Left lung (tissue), 10 donors: ENCODE data around the gene ST6GALNAC3. TPM values are rescaled to one million over a fixed set of nuclear protein-coding genes. Genes with fewer than 3 reads are reported as not detected.

Experiments used
- ATAC-seq: fragments of 200-7000 bp; cut with Tn5 transposase; one replicate; pipeline ENCODE4 v1.9.1; 2020; ENCODE audit warnings: moderate library complexity
- DNase-seq, 4 donors: peaks; one replicate each; pipeline ENCODE4 v3.0.0-alpha.2; 2013 to 2020
- H3K27ac ChIP-seq, 2 donors: fragments of 200-600 bp; sonication (generic) in 1 of 2; one replicate each; pipeline versions ENCODE4 v1.5.0 to v1.8.0; 2020 to 2021
- H3K27me3 ChIP-seq, 2 donors: fragments of 200-600 bp; sonication (generic) in 1 of 2; one replicate each; pipeline versions ENCODE4 v1.5.0 to v1.8.0; 2020 to 2021
- H3K36me3 ChIP-seq, 2 donors: fragments of 200-600 bp; sonication (generic) in 1 of 2; one replicate each; pipeline versions ENCODE4 v1.5.0 to v1.8.0; 2020 to 2021
- H3K4me1 ChIP-seq, 2 donors: fragments of 200-600 bp; one replicate each; pipeline ENCODE4 v1.8.0; 2021
- H3K4me3 ChIP-seq, 2 donors: fragments of 200-600 bp; sonication (generic) in 1 of 2; one replicate each; pipeline versions ENCODE4 v1.5.0 to v1.8.0; 2020 to 2021; ENCODE audit warnings: mild to moderate bottlenecking in 1 of 2
- H3K9me3 ChIP-seq, 2 donors: fragments of 200-600 bp; sonication (generic) in 1 of 2; one replicate each; pipeline versions ENCODE4 v1.5.0 to v1.8.0; 2020 to 2021
- intact Hi-C, 2 donors: fragments of 100-400 bp; cut with DNase I; formaldehyde crosslinking; loops; one replicate each; pipeline versions ENCODE4 v1.11.2 to v1.14.2; 2022
- polyA plus RNA-seq, 6 donors: library from polyadenylated mRNA; unstranded; fragments of 120-200 nt; gene quantifications; one replicate each; pipeline ENCODE4 v1.2.1, GENCODE V29; 2013; ENCODE audit not compliant: insufficient read length in 6 of 6
- total RNA-seq, 2 donors: library from RNA; stranded (reverse); fragmentation: NEBNext Ultra II Directional; extraction: Animal tissue kit (Norgen Biotek cat#: 25700); gene quantifications; one replicate each; pipeline ENCODE4 v1.2.1, GENCODE V29; 2021
- TF ChIP-seq, protein P1 (sequence below), 2 donors: fragments of 200-600 bp; sonication (generic) in 1 of 2; IDR thresholded peaks; one replicate each; pipeline versions ENCODE4 v1.5.0 to v1.8.0; 2021; ENCODE audit warnings: antibody characterized with exemption in 2 of 2
- donor health status: DM: no; HTN: yes; CAD: no.
- donor health status: DM: no; HTN: no; CAD: no.

Gene ST6GALNAC3
- total and polyA plus RNA-seq, 8 donors, result 3.4 to 37.7 (median 30.1) TPM

DNA sequence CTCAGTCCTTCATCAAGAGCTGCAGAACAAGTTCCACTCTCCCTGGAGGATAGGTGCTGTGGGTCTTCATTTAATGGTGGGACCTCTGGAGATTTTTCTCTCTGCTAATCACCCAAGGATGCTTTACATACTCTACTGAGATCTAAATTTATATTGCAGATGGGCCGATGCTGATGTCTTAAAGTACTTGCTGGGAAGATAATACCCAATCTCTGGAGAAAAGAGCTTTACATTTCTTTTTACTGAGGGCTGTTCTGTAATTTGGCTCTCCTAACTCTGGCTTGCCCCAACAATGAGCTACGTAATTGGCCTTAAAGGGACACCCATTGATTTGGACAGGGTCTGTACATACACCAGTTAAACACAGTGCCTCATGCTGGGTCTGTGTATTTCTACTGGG lies 86.9 kb downstream of the ST6GALNAC3 start:
- no peaks in the 10 kb centered on the region for H3K9me3 ChIP-seq
- DNase-seq (no peak), ATAC-seq (no peak)
- no peak overlapping the region for H3K4me3 ChIP-seq
- H3K36me3 ChIP-seq, result no peaks in the 10 kb centered on the region
- H3K4me1 ChIP-seq, result no peaks in the 10 kb centered on the region
- no peak overlapping the region for H3K27ac ChIP-seq
- intact Hi-C loops, result no loop called here
- TF ChIP-seq, protein P1, sequence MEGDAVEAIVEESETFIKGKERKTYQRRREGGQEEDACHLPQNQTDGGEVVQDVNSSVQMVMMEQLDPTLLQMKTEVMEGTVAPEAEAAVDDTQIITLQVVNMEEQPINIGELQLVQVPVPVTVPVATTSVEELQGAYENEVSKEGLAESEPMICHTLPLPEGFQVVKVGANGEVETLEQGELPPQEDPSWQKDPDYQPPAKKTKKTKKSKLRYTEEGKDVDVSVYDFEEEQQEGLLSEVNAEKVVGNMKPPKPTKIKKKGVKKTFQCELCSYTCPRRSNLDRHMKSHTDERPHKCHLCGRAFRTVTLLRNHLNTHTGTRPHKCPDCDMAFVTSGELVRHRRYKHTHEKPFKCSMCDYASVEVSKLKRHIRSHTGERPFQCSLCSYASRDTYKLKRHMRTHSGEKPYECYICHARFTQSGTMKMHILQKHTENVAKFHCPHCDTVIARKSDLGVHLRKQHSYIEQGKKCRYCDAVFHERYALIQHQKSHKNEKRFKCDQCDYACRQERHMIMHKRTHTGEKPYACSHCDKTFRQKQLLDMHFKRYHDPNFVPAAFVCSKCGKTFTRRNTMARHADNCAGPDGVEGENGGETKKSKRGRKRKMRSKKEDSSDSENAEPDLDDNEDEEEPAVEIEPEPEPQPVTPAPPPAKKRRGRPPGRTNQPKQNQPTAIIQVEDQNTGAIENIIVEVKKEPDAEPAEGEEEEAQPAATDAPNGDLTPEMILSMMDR (IDR thresholded peaks at IDR 0.05), result no peak
- no peaks in the 10 kb centered on the region for H3K27me3 ChIP-seq

DNA sequence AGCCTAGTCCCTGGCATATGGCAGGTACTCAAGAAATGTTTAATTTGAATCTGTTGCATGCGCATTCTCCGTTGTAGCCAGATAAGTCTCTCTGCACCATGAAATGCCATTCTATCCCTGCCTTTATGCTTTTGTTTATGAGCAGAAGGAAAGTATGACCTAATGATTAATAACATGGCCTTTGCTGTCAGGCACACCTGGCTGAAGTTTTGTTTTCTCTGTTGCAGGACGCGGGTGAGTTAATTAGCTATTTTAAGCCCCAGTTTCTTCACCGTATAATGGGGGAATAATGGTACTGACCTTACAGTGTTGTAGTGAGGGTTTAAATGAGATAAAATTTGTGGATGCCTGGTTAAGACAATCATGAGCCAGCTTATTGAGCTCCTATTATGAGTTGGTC lies 87.7 kb downstream of the ST6GALNAC3 start:
- Histone ChIP-seq H3K4me1 (no peaks in the 10 kb centered on the region), H3K4me3 (no peak overlapping the region), H3K36me3 (no peaks in the 10 kb centered on the region), H3K27me3 (no peaks in the 10 kb centered on the region), H3K9me3 (no peaks in the 10 kb centered on the region), H3K27ac (no peak overlapping the region)
- DNase-seq, result no peak
- intact Hi-C loops, result no loop called here
- no peak for ATAC-seq
- TF ChIP-seq, protein P1 (IDR thresholded peaks at IDR 0.05), result no peak

DNA sequence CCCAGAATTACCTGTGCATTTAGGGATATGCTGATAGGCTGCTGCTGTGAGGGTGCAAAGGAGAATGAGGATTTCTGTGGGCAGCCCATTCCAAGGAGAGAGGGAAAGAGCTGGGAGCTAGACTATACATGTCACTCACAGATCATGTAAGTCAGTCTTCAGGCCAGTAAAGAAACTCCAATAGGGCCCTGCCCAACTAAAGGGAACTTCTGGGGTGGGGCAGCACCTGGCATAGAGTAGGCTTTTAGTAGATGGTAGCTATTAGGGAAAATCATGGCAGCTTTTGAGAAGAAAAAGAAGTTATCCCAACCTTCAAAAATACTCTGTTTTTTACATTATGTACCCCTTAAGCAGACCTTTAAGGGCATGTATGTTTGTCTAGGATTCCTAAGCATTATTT lies 89.6 kb downstream of the ST6GALNAC3 start:
- Histone ChIP-seq H3K9me3 (peaks cover 0 to 11% of the 10 kb centered on the region in 2 donors), H3K27ac (no peak overlapping the region), H3K27me3 (no peaks in the 10 kb centered on the region), H3K4me1 (no peaks in the 10 kb centered on the region), H3K36me3 (no peaks in the 10 kb centered on the region), H3K4me3 (no peak overlapping the region)
- no peak for DNase-seq
- ATAC-seq, result no peak
- TF ChIP-seq, protein P1 (IDR thresholded peaks at IDR 0.05), result no peak
- intact Hi-C loops, result no loop called here

DNA sequence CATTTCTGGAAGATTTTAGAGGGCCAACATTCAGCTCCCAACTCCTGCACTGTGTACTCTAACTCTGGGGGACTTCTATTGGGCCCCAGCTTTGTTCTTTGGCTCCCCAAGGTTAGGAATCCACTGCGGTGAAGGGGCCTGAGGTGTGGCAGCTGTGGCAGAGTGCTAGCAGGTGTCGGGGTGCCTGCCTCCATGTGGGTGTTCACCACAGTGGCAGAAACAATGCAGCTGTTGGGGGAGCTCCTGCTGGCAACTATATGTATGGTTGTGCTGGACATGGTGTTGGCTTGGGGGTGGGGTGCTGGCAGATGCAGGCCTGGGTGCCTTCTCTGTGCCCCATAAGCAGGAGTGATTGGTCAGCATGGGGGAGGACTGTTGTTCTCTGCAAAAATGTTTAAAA lies 95.5 kb downstream of the ST6GALNAC3 start:
- TF ChIP-seq, protein P1 (IDR thresholded peaks at IDR 0.05), result no peak
- Histone ChIP-seq H3K4me3 (no peak overlapping the region), H3K27me3 (no peaks in the 10 kb centered on the region), H3K36me3 (no peaks in the 10 kb centered on the region), H3K27ac (no peak overlapping the region), H3K9me3 (peaks cover 0 to 18% of the 10 kb centered on the region in 2 donors), H3K4me1 (no peaks in the 10 kb centered on the region)
- intact Hi-C loops, result no loop called here
- DNase-seq (no peak), ATAC-seq (no peak)

DNA sequence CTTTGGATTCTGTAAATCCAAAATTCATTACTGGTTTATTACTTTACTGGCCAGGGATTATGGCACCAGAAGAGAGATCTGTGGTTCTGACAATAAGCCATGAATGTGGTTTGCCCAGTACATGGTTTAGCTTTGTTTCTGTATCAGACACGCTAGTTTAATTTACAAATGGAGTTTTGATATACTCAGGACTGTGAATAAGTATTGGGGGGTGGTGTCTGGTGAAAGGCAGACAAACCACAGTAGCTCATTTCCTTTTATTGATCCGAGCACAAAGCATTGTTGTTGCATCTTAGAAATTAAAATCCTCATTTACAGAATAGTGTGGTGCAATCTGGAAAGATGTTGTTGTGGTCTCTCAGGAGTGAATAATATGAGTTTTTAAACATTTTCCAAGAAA lies 96.0 kb downstream of the ST6GALNAC3 start:
- TF ChIP-seq, protein P1 (IDR thresholded peaks at IDR 0.05), result no peak
- intact Hi-C loops, result no loop called here
- DNase-seq (no peak), ATAC-seq (no peak)
- Histone ChIP-seq H3K27ac (no peak overlapping the region), H3K27me3 (no peaks in the 10 kb centered on the region), H3K4me1 (no peaks in the 10 kb centered on the region), H3K4me3 (no peak overlapping the region), H3K9me3 (peaks cover 0 to 18% of the 10 kb centered on the region in 2 donors), H3K36me3 (no peaks in the 10 kb centered on the region)
